GM19324 (cell line): Measurements from ENCODE around the gene GRPR.

ENCODE experiments used
- ATAC-seq: cut with Tn5 transposase; IDR thresholded peaks from one replicate; pipeline ENCODE4 v1.9.1; 2021; ENCODE audit warnings: mild to moderate bottlenecking, moderate library complexity; ENCODE audit not compliant: unreplicated experiment, low FRiP score

Gene GRPR

GRCh38 chrX:16123222-16123786 is at the start of gene GRPR:
Gene GRPR (plus strand): TSS chrX:16123565. CDS start chrX:16123954, 389 bp downstream.
- ATAC-seq = peak; percentile 64

GRCh38 chrX:16075087-16075486 is 48.3 kb upstream of the GRPR start:
- no peak for ATAC-seq

DNA sequence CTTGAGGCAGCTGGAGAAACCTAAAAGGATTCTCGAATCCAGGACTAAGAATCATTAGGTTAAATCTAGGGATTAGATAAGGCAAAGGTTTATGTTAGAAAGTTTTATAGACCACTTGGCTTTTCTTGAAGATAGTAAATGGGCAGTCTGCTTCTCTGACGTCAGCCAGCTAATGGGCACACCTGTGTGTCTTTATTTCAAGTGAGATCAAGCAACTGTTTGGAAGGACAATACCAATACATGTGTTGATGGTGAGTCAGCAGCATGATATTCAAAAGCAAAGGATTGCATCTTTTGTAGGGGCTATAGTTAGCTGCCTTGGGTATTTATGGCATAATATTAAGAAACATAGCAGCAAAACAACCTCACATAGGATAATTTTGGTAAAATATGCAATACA is 46.5 kb upstream of the GRPR start:
- no peak for ATAC-seq

DNA sequence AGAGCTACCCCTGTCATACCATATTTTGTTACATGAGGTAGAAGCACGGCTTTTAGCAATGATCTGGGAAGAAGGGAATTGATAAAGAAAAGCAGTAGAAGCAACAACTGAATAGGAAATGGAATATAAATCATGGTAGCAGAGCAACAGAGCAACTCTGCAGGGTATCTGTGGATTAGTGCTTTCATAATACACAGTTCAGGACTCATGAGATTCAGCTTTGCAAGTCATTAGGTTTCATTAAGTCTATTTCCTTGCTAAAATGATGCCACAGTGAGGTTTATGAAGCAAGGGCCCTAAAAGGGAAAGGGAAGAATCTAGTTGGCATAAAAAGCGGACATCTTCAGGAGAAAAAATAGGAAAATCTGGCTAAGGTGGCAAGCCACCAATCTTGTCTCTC is 45.6 kb upstream of the GRPR start:
- no peak for ATAC-seq

- ATAC-seq = no peak
Observed at GRCh38 chrX:16081357-16081756, 42.0 kb upstream of the GRPR start.

DNA sequence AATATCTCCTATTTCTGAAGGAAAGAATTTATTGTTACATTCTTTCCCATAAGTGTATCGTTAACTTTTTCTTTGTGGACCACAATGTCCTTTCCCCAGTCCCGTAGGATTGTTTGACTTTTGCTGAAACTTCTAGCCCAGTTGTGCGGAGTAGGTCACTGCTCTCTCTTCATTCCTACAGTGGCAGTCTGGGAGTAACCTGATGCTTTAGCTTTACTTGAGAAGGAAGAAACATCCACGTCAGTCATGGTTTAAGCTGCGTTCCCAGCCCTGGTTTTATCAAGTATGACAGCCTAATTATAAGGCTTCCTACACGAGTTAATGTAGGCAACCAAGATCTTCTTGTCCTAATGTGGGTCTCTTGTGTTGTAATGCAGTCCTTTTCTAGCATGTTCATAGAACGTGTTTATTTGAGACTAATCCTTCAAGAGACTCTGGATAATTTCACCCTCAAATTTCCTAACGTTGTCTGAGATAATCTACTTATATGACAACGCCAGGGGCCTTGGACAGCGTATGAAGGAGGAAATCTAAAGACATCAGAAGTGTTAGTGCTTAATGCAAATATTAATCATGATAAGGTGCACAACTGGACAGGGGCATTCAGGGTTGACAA is 40.8 kb upstream of the GRPR start:
- no peak for ATAC-seq

GRCh38 chrX:16087076-16087475 is 36.3 kb upstream of the GRPR start:
- ATAC-seq = no peak

DNA sequence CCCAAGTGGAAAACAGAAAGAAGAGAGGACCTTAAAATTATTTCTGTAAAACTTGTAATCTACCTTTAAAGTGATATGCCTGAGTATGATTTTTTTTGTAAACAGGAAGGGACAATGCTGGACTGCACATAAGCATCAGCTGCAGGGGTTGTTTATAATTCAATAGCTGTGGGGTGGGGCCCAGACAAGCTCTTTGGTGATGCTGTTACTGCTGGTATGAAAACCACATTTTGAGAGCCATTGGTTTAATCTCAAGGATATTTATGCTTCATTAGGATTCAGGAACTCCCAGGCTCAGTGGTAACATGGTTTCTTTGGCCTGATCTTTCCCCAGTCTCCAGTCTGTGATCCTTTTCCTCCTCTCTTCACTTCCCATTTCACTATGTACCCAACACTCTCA is 34.3 kb upstream of the GRPR start:
- ATAC-seq = no peak

- ATAC-seq = no peak
Observed at GRCh38 chrX:16096141-16096540, 27.2 kb upstream of the GRPR start.

DNA sequence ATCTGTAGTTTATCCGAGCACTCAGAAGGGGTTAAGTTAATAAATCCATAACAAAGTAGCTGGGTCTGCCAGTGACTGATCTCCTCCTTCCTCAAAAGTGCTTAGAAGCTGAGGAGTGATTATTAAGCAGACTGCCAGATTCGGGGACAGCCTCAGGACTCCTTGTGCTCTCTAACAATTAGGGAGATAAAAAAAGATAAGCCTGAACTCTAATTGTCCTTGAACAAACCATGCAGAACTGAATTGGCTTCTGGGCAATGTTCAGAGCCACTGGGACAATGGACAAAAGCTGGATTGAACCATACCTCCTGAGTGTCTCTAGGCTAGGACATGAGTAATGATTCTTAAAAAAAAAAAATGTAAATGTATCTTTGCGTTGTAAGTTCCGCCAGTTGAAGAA is 22.7 kb upstream of the GRPR start:
- no peak for ATAC-seq

DNA sequence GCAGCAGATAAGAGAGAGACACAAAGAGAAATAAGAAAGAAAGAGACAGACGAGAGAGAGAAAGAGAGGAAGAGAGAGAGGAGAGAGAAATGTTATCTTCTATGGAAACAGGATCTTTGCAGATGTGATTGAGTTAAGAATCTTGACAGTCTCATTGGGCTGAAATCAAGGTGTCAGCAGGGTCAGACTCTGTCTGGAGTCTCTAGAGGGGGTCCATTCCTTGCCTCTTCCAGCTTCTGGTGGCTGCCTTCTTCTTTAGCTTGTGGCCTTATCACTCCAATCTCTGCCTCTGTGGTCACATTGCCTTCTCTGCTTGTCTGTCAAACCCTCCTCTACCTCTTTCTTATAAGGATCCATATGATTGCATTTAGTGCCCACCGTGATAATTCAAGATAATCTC is 21.8 kb upstream of the GRPR start:
- ATAC-seq = no peak

- no peak for ATAC-seq
Observed at GRCh38 chrX:16103625-16104024, 19.7 kb upstream of the GRPR start.

DNA sequence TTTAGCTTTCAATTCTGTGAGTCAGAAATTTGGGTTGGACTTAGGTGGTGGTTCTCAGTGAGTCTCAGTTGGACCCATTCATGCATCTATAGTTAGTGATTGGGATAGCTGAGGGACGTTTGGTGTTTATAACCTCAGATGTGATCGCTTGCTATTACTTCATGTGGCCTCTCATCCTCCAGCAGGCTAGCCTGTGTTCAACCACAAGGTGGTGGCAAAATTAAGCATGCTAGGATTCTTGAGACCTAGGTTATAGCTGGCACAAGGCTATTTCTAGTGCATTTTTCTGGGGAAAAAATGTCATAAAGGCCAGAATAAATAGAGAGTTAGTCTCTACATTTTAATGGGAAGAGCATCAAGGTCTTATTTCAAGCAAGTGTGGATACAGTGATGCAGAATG is 10.9 kb upstream of the GRPR start:
- ATAC-seq = no peak

- ATAC-seq = no peak
Observed at GRCh38 chrX:16113978-16114565, 9.3 kb upstream of the GRPR start.

DNA sequence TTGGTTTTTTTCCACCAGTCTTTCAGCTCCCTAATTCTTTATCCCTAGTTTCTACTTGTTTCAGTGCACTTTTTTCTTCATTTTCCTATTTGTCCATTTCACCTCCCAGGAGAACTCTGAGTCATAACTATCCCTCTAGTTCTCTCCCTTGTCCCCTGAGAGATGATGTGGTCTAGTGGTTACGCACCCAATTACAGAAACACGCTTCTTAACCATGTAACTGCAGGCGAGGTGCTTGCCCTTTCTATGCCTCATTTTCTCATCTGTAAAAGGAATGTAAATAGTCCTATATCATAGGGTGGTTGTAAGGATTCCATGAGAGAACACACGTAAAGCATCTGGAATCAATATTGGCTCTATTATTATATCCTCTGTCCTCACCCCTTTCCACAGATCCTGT is 8.8 kb upstream of the GRPR start:
- no peak for ATAC-seq

GRCh38 chrX:16119353-16120220 is 3.8 kb upstream of the GRPR start:
- peak; percentile 91 for ATAC-seq

- no peak for ATAC-seq
Observed at GRCh38 chrX:16120431-16120830, 2.9 kb upstream of the GRPR start.

DNA sequence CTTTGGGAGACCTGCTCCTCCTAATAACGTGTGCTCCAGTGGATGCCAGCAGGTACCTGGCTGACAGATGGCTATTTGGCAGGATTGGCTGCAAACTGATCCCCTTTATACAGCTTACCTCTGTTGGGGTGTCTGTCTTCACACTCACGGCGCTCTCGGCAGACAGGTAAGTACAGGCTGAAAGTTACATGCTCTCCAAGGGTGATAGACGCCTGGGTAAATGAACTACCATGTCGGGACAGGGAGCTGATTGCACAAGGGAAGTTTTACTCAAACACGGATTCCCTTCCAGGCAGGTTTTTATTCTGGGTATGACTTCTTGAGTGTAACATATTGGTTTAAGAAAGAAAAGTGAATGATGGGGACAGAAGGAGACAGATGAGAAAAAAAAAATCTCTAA is 836 bp downstream of the GRPR start:
- no peak for ATAC-seq

- no peak for ATAC-seq
Observed at GRCh38 chrX:16125520-16126149, 2.3 kb downstream of the GRPR start.

GRCh38 chrX:16130707-16131106 is 7.3 kb downstream of the GRPR start:
- ATAC-seq = no peak

GRCh38 chrX:16134936-16135335 is 11.6 kb downstream of the GRPR start:
- ATAC-seq = no peak
